ENCODE data around the gene HAUS7.
"Not testable (repeated sequence)": the region's sequence is repeated elsewhere in the genome, so short reads cannot be mapped to it uniquely, and the experiment has no call there.

Gene HAUS7

DNA sequence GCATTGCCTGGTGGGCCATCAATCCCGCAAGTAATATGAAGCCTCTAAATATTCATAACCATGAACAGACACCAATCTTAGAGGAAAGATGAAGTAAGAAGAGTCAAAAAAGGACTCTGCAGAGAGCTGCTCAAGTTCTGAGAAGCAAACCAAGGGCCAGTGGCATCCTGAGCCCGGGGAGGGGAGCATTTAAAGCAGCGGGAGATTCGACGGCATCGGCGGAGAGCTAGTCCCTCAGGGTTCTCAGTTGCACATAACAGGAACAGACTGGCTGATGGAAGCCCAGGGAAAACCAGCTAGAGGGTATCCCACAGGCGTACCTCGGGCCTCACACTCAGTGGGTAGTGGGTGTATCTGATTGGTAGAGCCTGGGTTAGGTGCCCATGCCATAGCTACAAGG is 64.4 kb downstream of the HAUS7 start:
- DNase-seq = no peak

DNA sequence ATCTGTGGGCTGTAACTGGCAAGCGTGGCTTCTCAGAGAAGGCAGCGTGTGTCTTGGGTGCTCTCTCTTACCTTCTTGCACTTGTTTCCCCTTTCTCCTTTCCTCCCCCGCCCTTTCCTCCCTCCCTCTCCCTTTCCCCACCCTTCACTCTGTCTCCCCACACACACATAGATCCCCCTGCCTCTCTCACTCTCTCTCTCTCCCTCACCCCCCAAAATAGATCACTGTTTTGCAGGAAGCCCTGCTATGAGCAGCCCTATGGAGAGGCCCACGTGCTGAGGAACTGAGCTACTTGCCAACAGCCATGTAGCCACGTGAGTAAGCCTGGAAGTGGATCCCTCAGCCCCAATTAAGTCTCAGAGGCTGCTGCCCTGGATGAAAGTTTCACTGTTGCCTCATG is 65.0 kb downstream of the HAUS7 start:
- DNase-seq = no peak

DNA sequence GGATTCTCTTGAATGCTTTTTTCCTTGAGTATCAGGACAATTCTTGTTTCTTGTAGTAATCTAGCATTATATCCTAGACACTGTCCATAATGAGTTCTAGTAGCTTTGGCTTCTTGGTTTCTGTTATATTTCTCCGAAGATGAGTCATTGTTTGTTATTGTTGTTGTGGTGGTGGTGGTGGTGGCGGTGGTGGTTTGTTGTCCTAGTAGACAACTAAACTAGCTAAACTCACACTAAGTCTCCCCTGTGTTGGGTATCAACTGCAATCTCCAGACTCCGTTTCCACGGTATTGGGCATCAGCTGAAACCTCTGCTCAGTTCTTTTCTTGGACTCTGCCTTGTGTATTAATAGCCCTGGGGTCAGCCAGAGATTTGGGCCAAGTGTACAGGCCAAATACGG is 66.0 kb downstream of the HAUS7 start:
- DNase-seq = not testable (repeated sequence)

DNA sequence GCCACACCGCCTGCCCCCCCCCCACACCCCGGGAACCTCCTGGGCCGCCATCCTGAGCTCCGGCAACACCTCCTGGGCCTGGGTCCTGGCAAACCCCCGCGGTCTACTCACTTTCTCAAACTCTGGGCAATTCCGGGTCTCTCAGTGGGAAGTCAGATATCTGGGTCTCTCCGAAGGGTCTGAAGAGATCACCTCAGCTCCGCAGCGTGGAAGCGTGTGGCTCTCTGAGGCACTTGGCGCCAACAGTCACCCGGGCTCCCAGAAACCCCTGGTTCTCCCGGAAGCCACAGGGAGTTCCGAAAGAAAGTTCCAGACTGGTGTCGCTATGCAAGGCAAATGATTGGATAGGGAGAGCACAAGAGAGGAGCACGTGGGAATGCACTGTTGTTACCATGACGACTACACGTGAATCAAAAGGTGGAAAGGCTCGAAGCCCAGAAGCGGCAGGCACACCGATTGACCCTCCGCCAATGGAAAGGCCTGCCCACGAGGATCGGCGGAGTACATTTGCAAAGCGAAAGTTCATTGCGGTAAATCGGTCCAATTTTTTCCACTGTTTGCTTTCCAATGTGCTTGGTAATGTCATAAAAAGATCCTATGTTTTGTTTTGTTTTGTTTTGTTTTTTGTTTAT is 69.1 kb downstream of the HAUS7 start, which contains the start of gene PNMA6E:
Gene PNMA6E (minus strand): TSS at position 218 of the 632 bp plus-strand sequence. CDS start 2,501 bp downstream, outside the sequence.
- no peak for DNase-seq

GRCh38 chrX:153400146-153401132 is 69.9 kb downstream of the HAUS7 start:
- DNase-seq = peak; percentile 34 to 45

- DNase-seq = no peak
These were observed 72.0 kb downstream of the HAUS7 start for GRCh38 chrX:153398275-153398960.
